T-helper 2 cell (primary cell): Measurements from ENCODE around the gene ETNK1.
"Not testable (repeated sequence)": the region's sequence is repeated elsewhere in the genome, so short reads cannot be mapped to it uniquely, and the experiment has no call there.

Experiments
- DNase-seq, 5 experiments: peaks; one replicate each; pipeline versions ENCODE4 v3.0.0 to v3.0.0-alpha.2; 2012 to 2022
- total RNA-seq, 2 donors: gene quantifications; one replicate each; lab custom pipeline; 2026; lab: John Stamatoyannopoulos, UW

The ETNK1 gene, protein sequence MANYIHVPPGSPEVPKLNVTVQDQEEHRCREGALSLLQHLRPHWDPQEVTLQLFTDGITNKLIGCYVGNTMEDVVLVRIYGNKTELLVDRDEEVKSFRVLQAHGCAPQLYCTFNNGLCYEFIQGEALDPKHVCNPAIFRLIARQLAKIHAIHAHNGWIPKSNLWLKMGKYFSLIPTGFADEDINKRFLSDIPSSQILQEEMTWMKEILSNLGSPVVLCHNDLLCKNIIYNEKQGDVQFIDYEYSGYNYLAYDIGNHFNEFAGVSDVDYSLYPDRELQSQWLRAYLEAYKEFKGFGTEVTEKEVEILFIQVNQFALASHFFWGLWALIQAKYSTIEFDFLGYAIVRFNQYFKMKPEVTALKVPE
- 39.9 to 73.7 reads per million in 2 donors for total RNA-seq

DNA sequence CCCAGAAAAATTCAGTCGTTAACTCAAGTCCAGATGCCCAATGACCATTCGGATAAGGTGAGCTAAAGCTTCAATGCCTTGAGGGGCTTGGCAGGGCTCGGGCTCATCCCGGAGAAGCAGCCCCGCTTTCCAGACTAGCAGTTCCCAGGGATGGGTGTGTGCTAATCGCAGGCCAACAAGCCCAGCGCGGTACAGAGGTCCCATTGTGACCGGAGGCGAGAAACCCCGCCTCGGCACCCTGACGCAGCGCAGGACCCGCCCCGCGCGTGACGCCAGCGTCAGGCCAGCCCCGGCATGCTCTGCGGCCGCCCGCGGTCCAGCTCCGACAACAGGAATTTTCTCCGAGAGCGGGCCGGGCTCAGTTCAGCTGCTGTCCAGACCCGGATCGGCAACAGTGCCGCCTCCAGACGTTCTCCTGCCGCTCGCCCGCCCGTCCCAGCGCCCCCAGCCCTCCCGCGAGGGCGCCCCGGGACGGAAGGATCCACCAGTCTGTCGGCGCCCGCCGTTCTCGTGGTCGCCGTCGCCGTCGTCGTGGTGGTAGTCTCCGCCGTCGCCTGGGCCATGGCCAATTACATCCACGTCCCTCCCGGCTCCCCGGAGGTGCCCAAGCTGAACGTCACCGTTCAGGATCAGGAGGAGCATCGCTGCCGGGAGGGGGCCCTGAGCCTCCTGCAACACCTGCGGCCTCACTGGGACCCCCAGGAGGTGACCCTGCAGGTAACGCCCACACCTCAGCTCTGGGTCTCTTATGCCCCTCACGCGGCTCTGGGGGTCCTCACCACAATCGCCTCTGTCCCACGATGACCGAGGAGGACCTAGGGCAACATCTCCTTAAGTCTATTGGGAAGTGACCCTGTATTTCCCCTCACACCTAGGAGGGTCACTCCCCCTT is at the start of gene ETNK1:
Gene ETNK1, plus strand, starts transcription at position 302 of the 892 bp plus-strand sequence. Its CDS starts 260 bp downstream, at position 562.
- peak; percentile 71 to 91 (median 77) for DNase-seq

DNA sequence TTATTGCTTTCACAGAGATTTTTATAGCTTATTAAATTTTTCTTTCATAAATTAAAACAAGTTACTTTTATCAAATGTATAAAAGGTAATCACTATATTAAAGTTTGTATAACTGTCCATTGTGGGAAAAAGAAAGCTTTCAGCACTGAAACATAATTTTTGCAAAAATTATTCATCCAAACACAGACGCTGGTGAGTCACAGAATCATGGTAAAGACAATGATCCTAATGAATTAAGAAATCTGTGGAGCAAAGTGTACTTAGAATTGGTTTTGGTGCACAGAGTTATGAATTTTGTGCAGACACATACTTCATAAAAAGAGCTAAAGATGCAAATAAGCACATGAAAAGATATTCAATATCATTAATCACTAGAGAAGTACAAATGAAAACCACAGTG is 48.9 kb upstream of the ETNK1 start:
- DNase-seq = no peak

DNA sequence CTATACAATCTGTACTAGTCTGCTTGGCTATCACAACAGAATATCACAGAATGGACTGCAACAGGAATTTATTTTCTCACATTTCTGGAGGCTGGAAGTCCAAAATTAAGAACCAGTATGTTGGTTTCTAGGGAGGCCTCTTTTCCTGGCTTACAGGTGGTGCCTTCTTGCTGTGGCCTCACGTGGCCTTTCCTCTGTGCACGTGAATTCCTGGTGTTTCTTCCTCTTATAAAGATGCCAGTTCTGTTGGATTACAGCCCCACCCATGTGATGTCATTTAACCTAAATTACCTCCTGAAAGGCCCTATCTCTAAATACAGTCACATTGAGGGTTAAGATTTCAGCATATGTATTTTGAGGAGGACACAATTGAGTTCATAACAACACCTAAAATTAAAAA is 48.5 kb upstream of the ETNK1 start:
- no peak for DNase-seq

DNA sequence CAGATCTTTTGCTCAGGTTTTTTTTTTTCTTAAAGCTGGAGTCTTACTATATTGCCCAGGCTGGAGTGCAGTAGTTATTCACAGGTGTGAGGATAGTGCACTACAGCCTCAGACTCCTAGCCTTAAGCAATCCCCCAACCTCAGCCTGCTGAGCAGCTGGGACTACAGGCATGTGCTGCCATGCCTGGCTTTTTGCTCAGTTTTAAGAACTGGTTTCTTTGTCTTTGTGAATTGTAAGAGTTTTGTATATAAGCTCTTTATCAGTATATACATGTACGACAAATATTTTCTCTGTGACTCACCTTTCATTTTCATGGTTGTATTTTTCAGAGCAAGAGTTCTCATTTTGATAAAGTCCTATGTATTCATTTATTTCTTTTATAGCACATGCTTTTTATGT is 47.3 kb upstream of the ETNK1 start:
- no peak for DNase-seq

DNA sequence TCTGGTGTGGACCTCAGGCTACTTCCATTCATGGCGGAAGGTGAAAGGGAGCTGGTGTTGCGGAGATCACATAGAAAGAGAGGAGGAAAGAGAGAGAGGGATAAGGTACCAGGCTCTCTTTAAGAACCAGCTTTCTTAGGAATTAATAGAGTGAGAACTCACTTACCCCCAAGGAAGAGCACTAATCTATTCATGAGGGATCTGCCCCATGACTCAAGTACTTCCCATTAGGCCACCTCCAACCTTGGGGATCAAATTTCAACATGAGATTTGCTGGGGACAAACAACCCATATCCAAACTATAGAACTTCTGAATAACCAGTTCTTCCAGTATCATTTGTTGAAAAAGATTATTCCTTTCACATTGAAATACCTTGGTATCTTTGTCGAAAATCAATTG is 46.6 kb upstream of the ETNK1 start:
- no peak for DNase-seq

DNA sequence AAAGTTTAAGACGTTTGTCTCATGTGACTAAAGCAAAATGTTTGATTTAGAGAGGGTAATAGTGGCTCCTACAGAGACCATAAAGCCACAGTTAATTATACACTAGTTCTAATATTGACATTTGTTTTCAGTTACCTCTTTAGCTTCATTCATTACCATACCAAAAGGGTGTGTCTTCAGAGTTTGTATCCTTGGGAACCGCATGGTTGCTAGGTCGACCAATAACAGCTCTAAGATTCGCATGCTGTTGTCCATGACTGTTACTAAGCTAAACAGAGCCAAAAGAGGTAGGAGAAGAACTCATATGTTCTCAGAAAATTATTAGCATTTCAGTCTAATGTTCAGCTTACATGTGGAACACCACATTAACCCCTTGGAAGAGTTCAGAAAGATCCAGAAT is 36.2 kb upstream of the ETNK1 start:
- no peak for DNase-seq

DNA sequence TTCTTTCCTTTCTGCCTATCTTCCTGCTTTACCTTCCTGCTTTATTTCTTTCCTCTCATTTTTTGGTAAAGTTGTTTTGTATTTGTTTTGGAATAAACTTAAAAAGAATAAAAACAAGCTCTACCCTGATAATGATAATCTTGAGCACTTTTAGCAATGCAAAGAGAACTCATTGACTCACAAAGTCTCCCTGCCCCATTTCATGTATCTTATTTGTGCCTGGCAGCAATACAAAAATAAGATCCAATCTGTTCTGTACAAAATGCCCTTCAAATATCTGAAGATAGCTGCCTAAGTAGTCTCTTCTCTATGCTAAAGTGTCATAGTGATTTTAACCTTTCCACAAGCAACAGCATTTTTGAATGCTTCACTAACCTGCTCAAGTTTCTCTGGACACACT is 31.1 kb upstream of the ETNK1 start:
- DNase-seq = no peak

DNA sequence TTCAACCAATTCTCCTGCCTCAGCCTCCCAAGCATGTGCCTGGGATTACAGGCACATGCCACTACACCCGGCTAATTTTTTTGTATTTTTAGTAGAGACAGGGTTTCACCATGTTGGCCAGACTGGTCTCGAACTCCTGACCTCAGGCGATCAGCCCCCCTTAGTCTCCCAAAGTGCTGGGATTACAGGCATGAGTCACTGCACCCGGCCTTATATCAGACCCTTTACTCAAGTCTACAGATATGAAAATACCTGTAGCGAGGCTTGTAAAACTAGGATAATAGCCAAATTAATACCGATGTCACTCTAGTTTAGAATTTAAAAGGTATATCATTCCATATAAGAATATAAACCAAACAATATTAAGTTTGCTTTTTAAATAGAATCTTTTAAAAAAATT is 27.4 kb upstream of the ETNK1 start:
- not testable (repeated sequence) for DNase-seq

DNA sequence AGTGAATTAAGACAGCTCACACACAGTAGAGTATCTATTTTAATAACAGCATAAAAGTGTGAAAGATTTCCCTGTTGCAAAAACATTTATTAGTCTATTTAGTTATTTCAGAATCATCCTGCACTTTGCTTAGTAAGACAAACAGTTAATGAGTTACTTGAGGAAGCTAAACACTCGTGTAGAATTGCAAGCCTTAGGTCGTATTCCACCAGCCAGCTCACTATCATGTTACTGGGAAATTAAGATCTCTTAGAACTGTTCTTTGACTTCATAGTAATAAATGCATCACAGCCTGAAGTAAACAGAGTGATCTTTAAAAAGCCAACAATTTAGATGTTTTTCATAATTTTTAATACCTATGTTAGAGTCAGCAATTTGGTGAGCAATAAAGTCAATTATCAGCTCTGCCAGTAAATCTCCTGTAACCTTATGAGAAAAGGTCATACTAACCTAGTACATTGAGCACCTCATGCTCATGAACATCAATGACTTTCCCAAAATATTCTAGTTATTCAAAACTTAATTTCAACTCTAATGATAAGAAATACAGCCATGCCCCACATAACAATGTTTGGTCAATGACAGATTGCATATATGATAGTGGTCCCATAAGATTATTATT is 26.7 kb upstream of the ETNK1 start:
- no peak for DNase-seq

DNA sequence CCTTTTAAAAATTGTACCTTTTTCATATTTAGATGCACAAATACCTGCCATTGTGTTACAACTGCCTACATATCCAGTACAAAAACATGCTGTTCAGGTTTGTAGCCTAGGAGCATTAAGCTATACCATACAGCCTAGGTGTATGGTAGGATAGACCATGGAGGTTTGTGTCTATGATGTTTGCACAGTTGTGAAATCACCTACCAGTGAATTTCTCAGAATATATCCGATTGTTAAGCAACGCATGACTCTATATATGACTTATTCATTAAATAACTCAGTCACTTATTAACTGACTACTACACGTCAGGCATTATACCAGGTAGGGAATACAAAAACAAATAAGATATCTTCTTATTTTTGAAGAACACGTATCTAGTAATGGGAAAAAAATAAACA is 26.2 kb upstream of the ETNK1 start:
- DNase-seq = no peak

DNA sequence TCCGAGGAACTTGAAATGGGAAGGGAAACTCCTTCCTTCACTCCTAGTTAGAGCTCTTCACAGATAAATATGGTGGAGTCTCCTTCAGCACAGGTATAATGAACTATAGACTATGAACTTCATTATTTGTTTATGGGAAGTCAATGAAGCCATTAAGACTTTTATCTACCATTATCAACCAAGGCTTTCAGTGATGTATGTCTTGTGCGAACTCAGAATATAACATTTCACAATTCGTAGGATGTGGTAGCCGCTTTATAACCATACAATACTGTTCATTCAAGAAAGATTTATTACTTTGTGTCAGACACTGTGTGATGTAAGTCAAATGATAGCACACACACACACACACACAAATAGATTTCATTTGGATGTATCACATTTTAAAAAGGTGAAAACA is 24.8 kb upstream of the ETNK1 start:
- no peak for DNase-seq

DNA sequence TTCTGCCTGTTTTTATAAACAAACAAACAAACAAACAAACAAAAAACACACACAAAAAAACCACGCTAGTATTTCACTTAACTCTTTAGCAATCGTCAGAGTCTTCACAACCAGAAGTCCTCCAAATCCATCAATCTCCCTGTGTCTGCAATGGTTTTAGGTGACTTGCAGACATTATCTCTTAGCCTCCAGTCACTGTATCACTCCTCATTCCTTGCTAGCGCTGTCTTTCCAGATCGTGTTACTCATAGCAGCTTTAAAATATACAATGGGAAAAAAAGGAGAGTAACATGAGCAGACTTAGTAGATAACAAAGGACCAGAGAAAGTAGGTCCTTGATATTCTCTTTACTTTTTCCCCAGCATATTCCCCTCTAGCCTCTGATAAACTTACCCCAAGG is 15.5 kb upstream of the ETNK1 start:
- DNase-seq = no peak

DNA sequence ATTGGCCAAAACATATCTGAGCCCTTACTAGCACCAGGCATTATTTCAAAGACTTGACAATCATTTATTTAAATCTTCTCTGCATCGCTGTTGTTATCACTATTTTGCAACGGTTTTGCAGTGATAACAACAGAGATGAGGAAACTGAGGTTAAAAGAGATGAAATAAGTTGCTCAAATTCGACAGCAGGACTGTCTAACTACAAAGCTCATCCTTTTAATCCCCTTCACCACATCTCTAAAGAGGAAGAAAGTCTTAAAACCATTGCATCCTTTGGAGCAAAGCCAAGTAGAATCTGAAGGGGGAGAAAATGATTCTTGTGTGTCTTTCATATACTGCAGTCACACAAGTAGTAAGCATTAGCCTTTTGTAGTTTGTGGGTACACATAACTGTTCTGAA is 14.8 kb upstream of the ETNK1 start:
- DNase-seq = peak in 1 of 5 experiments; percentile 62

DNA sequence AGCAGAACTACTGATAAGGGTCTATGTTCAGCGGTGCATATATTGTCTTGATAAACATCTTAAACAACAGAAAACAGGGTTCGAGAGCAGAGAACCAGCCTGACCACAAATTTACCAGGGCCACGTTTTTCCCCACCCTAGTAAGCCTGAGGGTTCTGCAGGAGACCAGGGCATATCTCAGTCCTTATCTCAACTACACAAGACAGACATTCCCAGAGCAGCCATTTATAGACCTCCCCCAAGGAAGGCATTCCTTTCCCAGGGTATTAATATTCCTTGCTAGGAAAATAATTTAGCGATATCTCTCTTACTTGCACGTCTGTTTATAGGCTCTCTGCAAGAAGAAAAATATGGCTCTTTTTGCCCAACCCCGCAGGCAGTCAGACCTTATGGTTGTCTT is 12.1 kb upstream of the ETNK1 start:
- not testable (repeated sequence) for DNase-seq

DNA sequence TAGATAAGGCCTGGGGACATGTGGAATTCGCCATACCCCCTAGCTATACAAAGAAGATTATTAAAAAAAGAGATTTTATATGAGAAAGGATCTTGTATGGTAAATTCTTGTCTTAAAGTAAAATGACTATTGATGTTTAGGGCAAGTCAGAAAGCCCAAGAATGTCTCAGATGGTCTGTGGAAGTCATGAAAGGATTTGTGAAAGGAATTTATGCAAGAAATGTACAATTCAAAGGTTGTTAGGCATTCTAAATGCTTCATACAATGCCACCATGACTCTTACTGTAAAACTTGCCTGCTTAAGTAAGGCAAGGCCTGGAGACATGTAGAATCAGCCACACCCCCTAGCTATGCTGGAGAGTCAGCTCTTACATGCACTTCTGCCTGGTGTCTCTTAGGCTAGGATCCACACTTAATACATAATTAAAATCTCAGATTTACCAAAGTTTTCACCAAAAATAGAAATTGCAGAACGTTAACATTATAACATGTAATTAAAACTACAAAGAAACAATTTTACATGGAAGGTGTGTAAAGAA is 8.9 kb upstream of the ETNK1 start:
- DNase-seq = no peak

DNA sequence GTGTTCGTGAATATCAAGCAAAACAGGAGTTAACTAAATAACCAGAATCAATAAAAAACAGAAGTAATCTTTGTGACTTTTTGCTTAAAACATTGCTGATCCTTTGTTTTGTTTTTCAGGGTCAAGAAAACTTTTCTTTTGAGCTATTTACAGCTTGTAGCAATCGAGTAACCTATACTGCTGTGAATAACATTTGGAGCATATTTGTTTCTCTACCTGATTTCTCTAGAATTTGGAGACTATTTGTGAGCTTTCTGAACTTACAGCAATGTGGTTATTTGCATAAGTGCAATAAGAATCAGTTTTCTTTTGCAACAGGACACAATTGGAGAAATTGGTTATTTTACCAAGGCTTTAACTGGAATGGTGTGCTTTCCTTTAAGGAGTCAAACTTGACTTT is 7.3 kb upstream of the ETNK1 start:
- DNase-seq = no peak

DNA sequence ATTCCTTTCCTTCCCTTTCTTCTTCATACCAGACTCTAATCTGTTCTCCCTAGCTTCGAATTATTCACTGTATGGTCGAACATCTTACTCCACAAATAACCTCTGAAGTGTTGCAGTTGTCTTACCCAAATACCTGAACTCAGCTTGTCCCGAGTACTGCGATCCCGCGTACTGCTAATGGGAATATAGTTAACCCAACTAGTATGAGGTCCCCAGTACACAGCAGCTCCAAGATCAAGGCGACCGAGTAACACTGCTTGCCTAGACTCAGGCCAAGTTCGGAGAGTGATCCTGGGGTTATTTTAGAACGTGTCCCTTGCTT is 462 bp upstream of the ETNK1 start:
- no peak for DNase-seq

DNA sequence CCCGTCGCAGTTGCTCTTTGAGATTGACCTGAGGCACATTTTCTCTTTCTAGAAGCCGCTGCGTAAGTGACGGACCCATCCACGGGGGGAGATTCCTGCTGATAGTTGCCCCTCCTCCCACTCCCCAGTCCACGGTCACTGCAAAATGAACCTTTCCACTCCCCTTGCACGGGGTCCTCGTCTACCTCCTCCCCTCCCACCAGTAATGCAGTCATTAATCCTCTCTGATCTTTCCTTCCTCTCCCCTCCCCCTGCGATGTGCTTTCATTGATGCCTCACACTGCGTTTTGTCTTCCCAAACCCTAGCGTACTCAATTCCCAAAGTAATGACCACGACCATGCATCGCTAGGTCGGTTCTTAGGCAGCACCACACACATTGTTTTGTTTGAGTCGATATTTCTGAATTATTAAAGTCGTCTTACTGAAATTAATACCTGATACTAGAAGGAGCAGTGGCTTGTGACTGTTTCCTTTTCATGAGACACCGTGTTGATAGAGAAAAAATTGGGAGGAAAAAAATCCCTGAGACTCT is 857 bp downstream of the ETNK1 start:
- DNase-seq = peak in 3 of 5 experiments; percentile 13 to 55 (median 22)

DNA sequence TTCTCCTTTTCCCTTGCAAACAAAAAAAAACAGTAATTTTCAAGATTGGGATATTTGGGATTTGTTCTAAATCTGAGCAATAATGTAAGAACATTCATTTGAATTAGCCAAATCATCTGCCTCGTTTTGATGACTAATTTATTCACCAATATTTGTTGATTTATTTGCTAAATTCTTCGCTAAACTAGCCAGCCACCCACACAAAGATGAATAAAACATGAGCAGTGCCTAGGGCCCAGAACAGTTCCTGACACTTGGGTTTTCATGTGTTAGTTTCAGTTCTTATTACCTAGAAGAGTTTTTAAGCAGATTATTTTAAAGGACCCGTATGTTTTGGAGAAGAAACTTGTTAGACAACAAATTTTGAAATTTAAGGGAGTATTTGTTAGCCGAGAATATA is 1.4 kb downstream of the ETNK1 start:
- DNase-seq = peak in 2 of 5 experiments; percentile 4 to 69

DNA sequence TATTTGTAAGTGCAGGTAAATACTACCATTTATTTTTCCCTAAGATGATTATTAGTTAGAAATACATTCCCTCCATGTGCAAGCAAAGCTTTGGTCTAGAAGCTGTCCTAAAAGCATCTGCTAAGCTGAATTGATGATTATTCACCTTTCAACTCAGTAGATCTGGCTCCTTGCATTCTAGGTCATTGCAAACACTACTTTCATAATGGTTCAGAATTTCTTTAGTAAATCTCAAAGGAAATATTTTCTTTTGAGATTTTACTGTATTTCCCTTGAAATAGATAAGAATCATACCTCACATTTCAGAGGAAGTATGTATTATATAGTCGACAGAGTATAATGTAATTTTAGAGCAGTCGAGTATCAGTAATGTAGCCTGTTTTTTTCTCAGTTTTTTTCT is 2.4 kb downstream of the ETNK1 start:
- peak in 1 of 5 experiments; percentile 63 for DNase-seq

DNA sequence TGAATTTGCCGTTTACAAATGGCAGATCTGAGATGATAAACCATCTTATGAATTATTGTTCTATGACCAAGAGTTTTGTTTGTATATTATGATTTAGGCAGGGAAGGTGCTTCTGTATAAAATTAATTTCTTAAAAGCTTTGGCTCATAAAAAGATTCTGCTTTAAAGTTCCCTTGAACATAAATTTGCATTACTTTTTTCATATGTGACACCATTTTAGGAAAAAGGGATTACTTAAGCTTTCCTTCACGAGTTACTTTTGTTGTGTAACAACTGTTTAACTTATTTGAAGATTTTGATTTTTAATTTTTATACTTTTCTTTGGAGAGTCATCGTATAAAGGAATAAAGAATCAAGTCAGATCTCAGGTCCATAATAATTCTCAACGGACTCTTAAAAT is 3.3 kb downstream of the ETNK1 start:
- DNase-seq = no peak

DNA sequence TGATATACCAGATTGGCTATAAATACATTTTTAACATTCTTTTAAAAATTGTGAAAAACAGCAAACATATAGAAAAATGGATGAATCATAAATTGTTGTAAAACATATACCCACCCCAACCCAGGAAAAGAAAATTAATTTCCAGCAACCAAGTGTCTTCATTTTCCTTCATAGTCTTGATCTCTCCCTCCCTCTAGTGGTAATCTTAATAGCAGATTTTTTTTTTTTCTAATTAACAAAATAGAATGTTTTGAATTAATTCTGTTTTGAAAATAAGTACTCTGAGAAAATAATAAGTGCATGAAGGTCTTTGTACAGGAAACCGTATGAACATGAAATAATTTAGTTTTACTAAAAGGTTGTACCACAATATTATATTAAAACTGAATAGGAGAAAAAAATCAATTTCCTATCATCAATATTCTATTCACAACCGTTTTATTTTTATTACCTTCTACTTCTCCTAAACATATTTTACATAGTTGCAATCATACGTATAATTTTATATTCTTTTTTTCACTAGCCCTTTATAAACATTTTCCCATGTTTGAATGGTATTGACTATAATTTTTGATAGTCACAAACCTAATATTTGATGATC is 7.0 kb downstream of the ETNK1 start:
- DNase-seq = peak in 1 of 5 experiments; percentile 7

DNA sequence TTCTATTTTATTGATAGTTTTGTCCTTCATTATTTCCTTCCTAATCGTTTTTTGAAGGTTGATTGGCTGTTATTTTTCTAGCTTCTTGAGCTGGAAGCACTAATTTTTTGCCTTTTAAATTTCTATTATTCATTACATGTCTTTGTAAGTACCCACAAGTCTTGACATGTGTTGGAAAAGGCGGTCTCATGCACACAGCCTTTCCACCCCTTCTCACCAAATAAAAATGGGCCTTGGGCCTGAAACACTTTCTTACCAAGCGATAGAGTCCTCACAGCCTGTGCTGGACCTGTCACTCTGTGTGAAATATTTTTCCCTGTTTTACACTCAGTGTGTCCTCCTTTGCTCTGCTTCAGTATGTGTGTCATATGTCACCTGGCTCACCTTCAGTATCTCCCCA is 9.9 kb downstream of the ETNK1 start:
- DNase-seq = no peak
